ENCODE data around the gene MAP10. TPM values are rescaled to one million over a fixed set of nuclear protein-coding genes. Genes with fewer than 3 reads are reported as not detected.

Gene MAP10
- total and polyA plus RNA-seq, 10 donors = 1.2 to 4.9 (median 2.2) TPM

DNA sequence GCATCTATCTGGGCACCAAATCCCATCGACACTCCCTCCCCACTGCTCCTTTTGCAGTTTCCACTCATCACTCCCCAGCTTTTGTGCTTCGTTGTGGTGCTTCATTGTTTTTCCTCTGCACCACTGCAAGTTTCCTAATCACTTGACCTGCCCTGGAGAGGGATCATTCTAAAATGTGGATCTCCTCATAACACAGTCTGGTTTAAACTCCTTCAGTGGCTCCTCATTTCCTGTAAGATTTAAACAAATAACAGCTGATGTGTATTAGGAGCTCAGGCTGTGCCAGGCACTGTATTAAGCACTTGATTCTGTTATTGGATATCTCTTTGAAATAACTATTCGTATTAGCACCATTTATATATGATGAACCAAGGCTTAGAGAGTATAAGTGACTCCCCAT, 51.3 kb downstream of the MAP10 start:
- DNase-seq = no peak
- Histone ChIP-seq H3K27ac (no peak overlapping the region), H3K4me3 (no peak overlapping the region), H3K27me3 (replicated peaks in 1 of 7) (no peaks in the 10 kb centered on the region), H3K9me3 (no peaks in the 10 kb centered on the region), H3K4me1 (no peaks in the 10 kb centered on the region), H3K36me3 (no peaks in the 10 kb centered on the region)
- TF ChIP-seq, protein P1, sequence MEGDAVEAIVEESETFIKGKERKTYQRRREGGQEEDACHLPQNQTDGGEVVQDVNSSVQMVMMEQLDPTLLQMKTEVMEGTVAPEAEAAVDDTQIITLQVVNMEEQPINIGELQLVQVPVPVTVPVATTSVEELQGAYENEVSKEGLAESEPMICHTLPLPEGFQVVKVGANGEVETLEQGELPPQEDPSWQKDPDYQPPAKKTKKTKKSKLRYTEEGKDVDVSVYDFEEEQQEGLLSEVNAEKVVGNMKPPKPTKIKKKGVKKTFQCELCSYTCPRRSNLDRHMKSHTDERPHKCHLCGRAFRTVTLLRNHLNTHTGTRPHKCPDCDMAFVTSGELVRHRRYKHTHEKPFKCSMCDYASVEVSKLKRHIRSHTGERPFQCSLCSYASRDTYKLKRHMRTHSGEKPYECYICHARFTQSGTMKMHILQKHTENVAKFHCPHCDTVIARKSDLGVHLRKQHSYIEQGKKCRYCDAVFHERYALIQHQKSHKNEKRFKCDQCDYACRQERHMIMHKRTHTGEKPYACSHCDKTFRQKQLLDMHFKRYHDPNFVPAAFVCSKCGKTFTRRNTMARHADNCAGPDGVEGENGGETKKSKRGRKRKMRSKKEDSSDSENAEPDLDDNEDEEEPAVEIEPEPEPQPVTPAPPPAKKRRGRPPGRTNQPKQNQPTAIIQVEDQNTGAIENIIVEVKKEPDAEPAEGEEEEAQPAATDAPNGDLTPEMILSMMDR (IDR thresholded peaks at IDR 0.05 in 8 of 11, conservative IDR thresholded peaks at IDR 0.05 in 3 of 11) = no peak
- TF ChIP-seq POLR2A (IDR thresholded peaks at IDR 0.05) (no peak), POLR2AphosphoS5 (IDR thresholded peaks at IDR 0.05) (no peak)
- intact Hi-C loops (cut with DNase I; ENCODE audit: low total_unique reads) = no loop called here
- WGBS, 5 donors = 51 to 80% (median 73%) methylated on average over 3 of the region's 3 CpGs

Small RNA genes within 50 kb of the gene (small RNA-seq; reads per million reads assigned to genes)
- 0 reads per million in 4 donors for gene RNU1-74P

Other genes starting within 250 kb of the MAP10 start
- gene SIPA1L2, start 175.3 kb upstream of the MAP10 start, total RNA-seq = 10 to 100 TPM; 18.4 to 67.7 (median 34.6) TPM
- 1 to 10 TPM; 1.1 to 5.3 (median 2.3) TPM for gene SIPA1L2, start 175.3 kb upstream of the MAP10 start, polyA plus RNA-seq
- 10 to 100 TPM; 18.8 to 37.9 (median 24.1) TPM for gene NTPCR, start 145.2 kb downstream of the MAP10 start, total RNA-seq
- gene NTPCR, start 145.2 kb downstream of the MAP10 start, polyA plus RNA-seq = 10 to 100 TPM; 34.3 to 42.6 (median 40.9) TPM